HG03432 (cell line): ENCODE results near the gene ACTN2.

Source experiments
- ATAC-seq: cut with Tn5 transposase; IDR thresholded peaks from one replicate; pipeline ENCODE4 v1.9.1; 2021; ENCODE audit warnings: mild to moderate bottlenecking, moderate library complexity; ENCODE audit not compliant: unreplicated experiment

ACTN2 gene

GRCh38 chr1:236689713-236690569, 3.6 kb downstream of the ACTN2 start:
- no peak for ATAC-seq

DNA sequence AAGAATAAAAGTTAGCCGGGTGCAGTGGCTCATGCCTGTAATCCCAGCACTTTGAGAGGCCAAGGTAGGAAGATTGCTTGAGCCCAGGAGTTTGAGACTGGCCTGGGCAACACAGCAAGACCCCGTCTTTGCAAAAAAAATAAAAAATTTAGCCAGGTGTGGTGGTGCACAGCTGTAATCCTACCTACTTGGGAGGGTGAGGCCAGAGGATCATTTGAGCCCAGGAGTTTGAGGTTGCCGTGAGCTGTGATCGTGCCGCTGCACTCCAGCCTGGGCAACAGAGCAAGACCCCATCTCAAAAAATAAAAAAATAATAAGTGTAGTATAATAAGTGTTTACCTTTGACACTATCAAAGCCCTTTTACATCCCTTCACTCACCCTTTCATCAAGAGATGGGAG, 5.0 kb downstream of the ACTN2 start:
- ATAC-seq = no peak

DNA sequence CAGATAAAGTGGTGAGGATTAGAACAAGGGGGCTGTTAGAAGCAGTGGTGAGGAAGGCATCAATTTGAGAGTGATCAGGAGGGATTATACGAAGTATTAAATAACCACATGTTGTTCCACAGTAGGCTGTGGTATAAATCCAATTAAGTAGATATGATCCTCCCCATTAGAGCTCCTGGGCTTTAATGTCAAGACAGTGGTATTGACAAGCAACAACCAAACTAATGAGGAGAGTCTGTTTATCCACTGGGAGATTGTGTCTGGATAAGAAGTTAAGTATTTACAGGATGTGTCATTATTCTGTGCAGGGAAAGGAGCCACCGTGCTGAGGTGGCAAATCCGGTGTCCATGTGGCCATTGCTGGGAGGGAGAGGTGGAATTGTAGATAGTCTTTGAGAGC, 5.8 kb downstream of the ACTN2 start:
- ATAC-seq = no peak

GRCh38 chr1:236692742-236693141, 6.4 kb downstream of the ACTN2 start:
- ATAC-seq = no peak

GRCh38 chr1:236699366-236699765, 13.1 kb downstream of the ACTN2 start:
- no peak for ATAC-seq

DNA sequence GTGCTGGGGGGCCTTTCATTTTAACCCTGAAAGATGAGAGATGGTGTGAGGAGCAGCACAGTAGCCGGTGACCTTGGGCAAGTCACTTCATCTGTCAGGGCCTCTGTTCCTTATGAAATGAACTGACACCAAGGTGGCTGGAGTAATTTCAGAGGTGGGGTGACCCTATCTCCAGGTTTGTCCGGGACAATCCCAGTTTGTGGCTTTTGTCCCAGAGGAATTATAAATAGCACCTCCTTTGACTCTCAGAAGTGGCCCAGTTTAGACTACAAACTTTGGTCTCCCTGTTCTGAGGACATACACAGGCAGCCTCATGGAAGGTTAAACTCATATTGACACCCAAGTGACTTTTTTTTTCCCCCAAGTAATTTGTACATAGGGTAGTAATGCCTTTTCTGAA, 14.6 kb downstream of the ACTN2 start:
- no peak for ATAC-seq

- no peak for ATAC-seq
Observed at GRCh38 chr1:236701782-236702181, 15.5 kb downstream of the ACTN2 start.

GRCh38 chr1:236702791-236703394, 16.6 kb downstream of the ACTN2 start:
- ATAC-seq = no peak

DNA sequence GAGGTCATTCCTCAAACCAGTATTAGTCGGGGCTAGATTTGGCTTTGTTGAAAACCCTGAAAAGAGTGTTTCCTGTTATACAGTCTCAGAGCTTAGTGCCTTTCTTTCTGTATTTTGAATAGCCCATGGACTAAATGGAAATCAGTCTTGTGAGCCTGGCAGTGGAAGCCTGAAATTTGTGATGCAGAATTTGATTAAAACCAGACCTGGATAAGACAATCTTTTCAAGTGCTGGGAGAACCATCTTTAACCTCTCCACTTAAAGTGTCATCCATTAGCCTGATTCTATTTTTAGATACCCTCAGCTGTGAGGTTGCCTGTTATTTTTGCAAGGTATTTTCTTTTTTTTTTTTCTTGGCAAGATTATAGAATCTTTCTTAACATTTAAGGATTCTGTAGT, 19.5 kb downstream of the ACTN2 start:
- no peak for ATAC-seq

DNA sequence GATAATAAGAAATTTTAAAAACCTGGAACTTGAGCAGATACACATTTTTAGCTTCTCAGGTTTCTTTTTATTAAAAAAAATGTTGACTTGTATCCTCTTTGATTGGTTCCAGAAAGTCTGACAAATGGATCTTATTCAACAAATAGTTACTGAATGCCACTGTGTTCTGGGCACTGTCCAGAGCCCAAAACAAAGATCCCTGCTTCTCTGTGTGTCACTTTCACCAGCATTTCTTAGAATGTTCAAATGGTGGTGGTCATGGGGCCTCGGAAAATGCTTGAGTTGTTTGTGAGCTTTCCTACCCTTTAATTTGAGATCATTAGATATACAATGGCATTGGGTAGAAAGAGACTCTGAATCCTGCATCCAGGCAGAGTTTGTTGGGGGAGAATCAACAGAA, 19.9 kb downstream of the ACTN2 start:
- ATAC-seq = no peak

GRCh38 chr1:236710328-236710892, 24.1 kb downstream of the ACTN2 start:
- no peak for ATAC-seq

DNA sequence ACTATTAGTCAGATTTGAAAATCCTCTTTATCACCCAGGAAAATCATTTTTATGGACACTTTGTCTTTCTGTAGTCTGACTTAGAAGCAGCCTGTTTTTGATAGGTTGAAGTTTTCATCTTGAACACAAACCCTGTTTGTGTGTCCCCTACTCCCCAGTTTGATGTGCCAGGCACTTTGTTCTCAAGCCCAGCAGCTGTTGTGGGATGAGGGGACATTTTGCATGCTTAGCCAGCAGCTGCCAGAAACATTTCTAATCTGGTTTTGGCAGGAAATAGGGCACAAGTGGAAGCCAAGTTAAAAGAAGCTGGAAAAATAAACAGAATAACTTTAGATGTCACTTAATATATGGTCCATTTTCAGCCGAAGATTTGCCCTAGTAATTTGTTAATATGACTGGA, 29.9 kb downstream of the ACTN2 start:
- ATAC-seq = no peak

GRCh38 chr1:236717811-236718210, 31.5 kb downstream of the ACTN2 start:
- no peak for ATAC-seq

DNA sequence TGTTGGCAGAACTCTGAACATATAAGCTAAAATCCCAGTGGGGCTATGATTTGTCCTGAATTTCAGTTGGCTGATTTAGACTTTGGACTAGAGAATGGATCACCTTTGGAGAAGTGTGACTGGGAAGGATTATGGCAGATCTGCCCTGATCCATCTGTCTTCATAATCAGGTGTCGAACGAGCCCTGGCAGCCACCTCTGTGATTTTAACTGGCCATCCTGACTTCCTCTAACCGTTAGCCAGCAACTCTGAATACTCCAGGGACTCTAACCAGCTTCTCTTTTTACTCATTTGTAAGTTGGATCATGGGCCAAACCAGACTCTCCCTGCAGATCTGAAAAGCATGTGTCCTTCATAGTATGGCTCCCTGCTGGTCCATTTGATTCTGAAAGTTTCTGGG, 32.0 kb downstream of the ACTN2 start:
- ATAC-seq = no peak

DNA sequence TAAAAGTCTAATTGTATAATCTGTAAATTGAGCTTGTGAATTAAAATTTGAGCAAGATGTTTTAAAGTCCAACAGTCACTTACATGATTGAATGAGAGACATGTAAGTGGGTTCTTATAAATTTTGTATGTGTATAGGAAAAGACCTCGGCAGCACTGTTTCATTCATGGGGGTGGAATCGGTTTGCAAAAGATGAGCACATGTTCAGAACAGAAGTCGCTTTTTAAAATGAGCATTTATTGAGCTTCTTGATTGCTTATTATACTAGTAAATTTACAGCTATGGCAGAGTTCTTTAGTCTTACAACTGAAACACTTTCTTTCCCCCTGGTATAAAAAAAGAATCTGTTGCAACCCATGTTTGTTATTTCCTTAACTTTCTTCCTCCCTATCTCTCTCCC, 33.9 kb downstream of the ACTN2 start:
- ATAC-seq = no peak

- no peak for ATAC-seq
Observed at GRCh38 chr1:236720611-236721010, 34.3 kb downstream of the ACTN2 start.

DNA sequence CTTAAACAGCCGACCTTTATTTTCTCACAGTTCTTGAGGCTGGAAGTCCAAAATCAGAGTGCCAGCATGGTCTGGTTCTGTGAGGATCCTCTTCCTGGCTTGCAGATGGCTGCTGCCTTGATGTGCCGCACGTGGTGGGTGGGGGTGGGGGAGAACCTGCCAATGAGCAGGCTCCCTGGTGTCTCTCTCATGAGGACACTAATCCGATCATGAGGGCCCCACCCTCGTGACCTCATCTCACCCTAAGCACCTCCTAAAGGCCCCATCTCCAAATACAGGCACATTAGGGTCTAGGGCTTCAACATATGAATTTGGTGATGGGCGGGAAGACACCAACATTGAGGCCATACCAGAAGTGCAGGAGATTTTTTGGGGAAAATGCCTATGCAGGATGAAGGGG, 37.8 kb downstream of the ACTN2 start:
- ATAC-seq = no peak

- no peak for ATAC-seq
Observed at GRCh38 chr1:236724506-236724905, 38.2 kb downstream of the ACTN2 start.

- no peak for ATAC-seq
Observed at GRCh38 chr1:236725668-236726067, 39.4 kb downstream of the ACTN2 start.

DNA sequence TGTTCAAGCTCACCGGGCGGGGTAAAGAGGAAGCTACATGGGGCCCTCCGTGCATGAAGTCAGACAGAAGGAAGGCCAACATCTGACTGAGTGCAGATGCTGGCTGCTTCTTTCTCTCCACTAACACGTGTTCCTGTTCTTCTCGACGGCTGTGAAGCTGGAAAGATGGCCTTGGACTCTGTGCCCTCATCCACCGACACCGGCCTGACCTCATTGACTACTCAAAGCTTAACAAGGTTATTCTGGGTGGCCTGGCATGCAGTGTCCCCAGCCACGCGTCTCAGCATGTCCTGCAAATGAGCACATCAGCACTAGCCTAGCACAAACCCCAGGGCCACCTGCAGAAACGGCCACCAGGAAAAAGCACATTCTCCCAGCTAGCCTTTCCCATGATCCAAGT, 41.2 kb downstream of the ACTN2 start:
- ATAC-seq = no peak

DNA sequence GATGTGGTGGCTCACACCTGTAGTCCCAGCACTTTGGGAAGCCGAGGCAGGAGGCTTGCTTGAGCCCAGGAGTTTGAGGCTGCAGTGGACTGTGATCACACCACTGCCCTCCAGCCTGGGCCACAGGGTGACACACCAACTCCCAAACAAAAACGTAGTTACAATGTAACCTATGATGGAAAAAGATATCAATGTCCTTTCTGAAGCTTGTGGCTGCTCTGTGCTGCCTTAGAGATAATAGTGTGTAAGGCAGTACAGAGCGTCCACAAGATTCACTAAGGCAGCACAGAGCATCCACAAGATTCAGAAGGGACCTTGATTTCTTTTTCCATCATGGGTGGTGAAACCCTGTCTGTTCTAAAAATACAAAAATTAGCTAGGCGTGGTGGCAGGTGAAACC, 42.5 kb downstream of the ACTN2 start:
- ATAC-seq = no peak

DNA sequence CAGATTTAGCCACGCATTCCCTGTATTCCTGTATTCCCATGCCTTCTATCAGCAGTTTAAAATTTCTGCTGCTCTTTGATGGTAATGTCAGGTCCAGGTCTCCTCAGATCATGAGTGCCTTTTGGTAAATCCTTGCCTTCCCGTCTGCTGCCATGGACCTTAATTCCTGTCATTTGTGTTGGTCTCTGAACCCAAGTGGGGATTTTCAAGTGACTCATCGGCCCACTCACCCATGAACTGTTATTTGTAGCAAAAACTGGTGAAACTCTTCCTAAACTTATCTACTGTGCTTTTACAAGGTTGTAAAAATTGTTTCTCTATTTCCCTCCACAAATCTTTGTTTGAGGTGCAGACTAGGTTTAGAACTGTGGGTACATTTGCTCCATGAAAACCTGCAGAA, 47.4 kb downstream of the ACTN2 start:
- ATAC-seq = peak; percentile 62
